ENCODE measurements around the gene RNF130.

The RNF130 gene

DNA sequence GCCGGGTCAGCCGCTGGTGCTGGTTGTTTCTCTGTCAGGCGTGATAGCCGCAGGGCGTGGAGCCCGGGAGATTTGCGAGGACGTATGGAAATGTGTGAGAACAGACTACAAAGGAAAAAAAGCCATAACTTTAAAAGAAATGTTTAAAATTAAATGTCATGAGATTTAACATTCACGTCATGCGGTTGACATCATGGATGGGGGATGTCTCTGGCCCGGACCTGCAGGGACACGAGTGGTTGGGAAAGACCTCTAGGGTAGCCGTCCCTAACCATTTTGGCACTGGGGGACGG is 643 bp upstream of the RNF130 start (continued):
- TF ChIP-seq, protein P1, sequence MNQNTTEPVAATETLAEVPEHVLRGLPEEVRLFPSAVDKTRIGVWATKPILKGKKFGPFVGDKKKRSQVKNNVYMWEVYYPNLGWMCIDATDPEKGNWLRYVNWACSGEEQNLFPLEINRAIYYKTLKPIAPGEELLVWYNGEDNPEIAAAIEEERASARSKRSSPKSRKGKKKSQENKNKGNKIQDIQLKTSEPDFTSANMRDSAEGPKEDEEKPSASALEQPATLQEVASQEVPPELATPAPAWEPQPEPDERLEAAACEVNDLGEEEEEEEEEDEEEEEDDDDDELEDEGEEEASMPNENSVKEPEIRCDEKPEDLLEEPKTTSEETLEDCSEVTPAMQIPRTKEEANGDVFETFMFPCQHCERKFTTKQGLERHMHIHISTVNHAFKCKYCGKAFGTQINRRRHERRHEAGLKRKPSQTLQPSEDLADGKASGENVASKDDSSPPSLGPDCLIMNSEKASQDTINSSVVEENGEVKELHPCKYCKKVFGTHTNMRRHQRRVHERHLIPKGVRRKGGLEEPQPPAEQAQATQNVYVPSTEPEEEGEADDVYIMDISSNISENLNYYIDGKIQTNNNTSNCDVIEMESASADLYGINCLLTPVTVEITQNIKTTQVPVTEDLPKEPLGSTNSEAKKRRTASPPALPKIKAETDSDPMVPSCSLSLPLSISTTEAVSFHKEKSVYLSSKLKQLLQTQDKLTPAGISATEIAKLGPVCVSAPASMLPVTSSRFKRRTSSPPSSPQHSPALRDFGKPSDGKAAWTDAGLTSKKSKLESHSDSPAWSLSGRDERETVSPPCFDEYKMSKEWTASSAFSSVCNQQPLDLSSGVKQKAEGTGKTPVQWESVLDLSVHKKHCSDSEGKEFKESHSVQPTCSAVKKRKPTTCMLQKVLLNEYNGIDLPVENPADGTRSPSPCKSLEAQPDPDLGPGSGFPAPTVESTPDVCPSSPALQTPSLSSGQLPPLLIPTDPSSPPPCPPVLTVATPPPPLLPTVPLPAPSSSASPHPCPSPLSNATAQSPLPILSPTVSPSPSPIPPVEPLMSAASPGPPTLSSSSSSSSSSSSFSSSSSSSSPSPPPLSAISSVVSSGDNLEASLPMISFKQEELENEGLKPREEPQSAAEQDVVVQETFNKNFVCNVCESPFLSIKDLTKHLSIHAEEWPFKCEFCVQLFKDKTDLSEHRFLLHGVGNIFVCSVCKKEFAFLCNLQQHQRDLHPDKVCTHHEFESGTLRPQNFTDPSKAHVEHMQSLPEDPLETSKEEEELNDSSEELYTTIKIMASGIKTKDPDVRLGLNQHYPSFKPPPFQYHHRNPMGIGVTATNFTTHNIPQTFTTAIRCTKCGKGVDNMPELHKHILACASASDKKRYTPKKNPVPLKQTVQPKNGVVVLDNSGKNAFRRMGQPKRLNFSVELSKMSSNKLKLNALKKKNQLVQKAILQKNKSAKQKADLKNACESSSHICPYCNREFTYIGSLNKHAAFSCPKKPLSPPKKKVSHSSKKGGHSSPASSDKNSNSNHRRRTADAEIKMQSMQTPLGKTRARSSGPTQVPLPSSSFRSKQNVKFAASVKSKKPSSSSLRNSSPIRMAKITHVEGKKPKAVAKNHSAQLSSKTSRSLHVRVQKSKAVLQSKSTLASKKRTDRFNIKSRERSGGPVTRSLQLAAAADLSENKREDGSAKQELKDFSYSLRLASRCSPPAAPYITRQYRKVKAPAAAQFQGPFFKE (tag by site-specific recombination; IDR thresholded peaks at IDR 0.05; ENCODE audit: borderline replicate concordance), result no peak
- TF ChIP-seq RBAK (tag by site-specific recombination; IDR thresholded peaks at IDR 0.05) (no peak), ZNF10 (tag by site-specific recombination; IDR thresholded peaks at IDR 0.05) (no peak), ZNF555 (tag by site-specific recombination; conservative IDR thresholded peaks at IDR 0.05) (no peak), ZNF366 (tag by site-specific recombination; conservative IDR thresholded peaks at IDR 0.05) (no peak), PRDM10 (tag by site-specific recombination; IDR thresholded peaks at IDR 0.05) (no peak), ZNF513 (tag by site-specific recombination; IDR thresholded peaks at IDR 0.05) (0 out of 2 replicates have a peak, but pooled peaks have one; percentile 48), ZNF558 (tag by site-specific recombination; IDR thresholded peaks at IDR 0.05) (no peak), ZNF623 (tag by site-specific recombination; IDR thresholded peaks at IDR 0.05) (no peak), HOXC10 (CRISPR knock-in tag; IDR thresholded peaks at IDR 0.05) (no peak), ZBTB21 (tag by site-specific recombination; IDR thresholded peaks at IDR 0.05) (no peak), ZNF426 (tag by site-specific recombination; IDR thresholded peaks at IDR 0.05) (no peak), MYNN (tag by site-specific recombination; IDR thresholded peaks at IDR 0.05; ENCODE audit: borderline replicate concordance) (no peak), ZNF677 (tag by site-specific recombination; IDR thresholded peaks at IDR 0.05) (no peak), ZBTB7A (tag by site-specific recombination; IDR thresholded peaks at IDR 0.05; ENCODE audit: low read depth) (no peak), ZNF501 (tag by site-specific recombination; IDR thresholded peaks at IDR 0.05) (peak; percentile 45; the same call in 1 of the 2 replicates), ZNF223 (tag by site-specific recombination; IDR thresholded peaks at IDR 0.05) (no peak), ZNF548 (tag by site-specific recombination; IDR thresholded peaks at IDR 0.05) (no peak), MEIS1 (CRISPR knock-in tag; IDR thresholded peaks at IDR 0.05; ENCODE audit: borderline replicate concordance) (no peak), IKZF3 (tag by site-specific recombination; IDR thresholded peaks at IDR 0.05) (no peak), ZNF140 (tag by site-specific recombination; IDR thresholded peaks at IDR 0.05) (no peak)
- TF ChIP-seq, protein P2, sequence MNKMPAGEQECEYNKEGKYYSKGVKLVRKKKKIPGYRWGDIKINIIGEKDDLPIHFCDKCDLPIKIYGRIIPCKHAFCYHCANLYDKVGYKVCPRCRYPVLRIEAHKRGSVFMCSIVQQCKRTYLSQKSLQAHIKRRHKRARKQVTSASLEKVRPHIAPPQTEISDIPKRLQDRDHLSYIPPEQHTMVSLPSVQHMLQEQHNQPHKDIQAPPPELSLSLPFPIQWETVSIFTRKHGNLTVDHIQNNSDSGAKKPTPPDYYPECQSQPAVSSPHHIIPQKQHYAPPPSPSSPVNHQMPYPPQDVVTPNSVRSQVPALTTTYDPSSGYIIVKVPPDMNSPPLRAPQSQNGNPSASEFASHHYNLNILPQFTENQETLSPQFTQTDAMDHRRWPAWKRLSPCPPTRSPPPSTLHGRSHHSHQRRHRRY (tag by site-specific recombination; IDR thresholded peaks at IDR 0.05), result no peak
- TF ChIP-seq, protein P3, sequence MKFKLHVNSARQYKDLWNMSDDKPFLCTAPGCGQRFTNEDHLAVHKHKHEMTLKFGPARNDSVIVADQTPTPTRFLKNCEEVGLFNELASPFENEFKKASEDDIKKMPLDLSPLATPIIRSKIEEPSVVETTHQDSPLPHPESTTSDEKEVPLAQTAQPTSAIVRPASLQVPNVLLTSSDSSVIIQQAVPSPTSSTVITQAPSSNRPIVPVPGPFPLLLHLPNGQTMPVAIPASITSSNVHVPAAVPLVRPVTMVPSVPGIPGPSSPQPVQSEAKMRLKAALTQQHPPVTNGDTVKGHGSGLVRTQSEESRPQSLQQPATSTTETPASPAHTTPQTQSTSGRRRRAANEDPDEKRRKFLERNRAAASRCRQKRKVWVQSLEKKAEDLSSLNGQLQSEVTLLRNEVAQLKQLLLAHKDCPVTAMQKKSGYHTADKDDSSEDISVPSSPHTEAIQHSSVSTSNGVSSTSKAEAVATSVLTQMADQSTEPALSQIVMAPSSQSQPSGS (tag by site-specific recombination; IDR thresholded peaks at IDR 0.05; ENCODE audit: low read depth), result no peak
- TF ChIP-seq, protein P4, sequence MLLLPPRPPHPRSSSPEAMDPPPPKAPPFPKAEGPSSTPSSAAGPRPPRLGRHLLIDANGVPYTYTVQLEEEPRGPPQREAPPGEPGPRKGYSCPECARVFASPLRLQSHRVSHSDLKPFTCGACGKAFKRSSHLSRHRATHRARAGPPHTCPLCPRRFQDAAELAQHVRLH (tag by site-specific recombination; IDR thresholded peaks at IDR 0.05), result no peak
- TF ChIP-seq, protein P5, sequence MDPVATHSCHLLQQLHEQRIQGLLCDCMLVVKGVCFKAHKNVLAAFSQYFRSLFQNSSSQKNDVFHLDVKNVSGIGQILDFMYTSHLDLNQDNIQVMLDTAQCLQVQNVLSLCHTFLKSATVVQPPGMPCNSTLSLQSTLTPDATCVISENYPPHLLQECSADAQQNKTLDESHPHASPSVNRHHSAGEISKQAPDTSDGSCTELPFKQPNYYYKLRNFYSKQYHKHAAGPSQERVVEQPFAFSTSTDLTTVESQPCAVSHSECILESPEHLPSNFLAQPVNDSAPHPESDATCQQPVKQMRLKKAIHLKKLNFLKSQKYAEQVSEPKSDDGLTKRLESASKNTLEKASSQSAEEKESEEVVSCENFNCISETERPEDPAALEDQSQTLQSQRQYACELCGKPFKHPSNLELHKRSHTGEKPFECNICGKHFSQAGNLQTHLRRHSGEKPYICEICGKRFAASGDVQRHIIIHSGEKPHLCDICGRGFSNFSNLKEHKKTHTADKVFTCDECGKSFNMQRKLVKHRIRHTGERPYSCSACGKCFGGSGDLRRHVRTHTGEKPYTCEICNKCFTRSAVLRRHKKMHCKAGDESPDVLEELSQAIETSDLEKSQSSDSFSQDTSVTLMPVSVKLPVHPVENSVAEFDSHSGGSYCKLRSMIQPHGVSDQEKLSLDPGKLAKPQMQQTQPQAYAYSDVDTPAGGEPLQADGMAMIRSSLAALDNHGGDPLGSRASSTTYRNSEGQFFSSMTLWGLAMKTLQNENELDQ (tag by site-specific recombination; IDR thresholded peaks at IDR 0.05; ENCODE audit: low read depth), result no peak

Measured in HEK293 (cell line).